Loucy (cell line): ENCODE measurements around the gene FAM200C.

ENCODE experiments used
- H2AFZ ChIP-seq: fragments of 200-600 bp; sonication (generic); 2 replicates; pipeline ENCODE4 v1.6.0; 2016; ENCODE audit warnings: antibody characterized with exemption, mild to moderate bottlenecking, low read length, moderate library complexity
- H3F3A ChIP-seq: fragments of 200-600 bp; 2 replicates; pipeline ENCODE4 v1.6.0; 2016; ENCODE audit warnings: antibody characterized with exemption, low read depth, mild to moderate bottlenecking
- H3K27me3 ChIP-seq: fragments of 200-600 bp; sonication (generic); 2 replicates; pipeline ENCODE4 v1.6.1; 2014; ENCODE audit warnings: low read length, mild to moderate bottlenecking; ENCODE audit not compliant: insufficient read depth, poor library complexity, severe bottlenecking
- H3K36me3 ChIP-seq: fragments of 200-600 bp; sonication (generic); 2 replicates; pipeline ENCODE4 v1.6.1; 2016; ENCODE audit warnings: low read length; ENCODE audit not compliant: insufficient read depth
- H3K4me1 ChIP-seq: fragments of 200-600 bp; sonication (generic); 2 replicates; pipeline ENCODE4 v1.5.1; 2014; ENCODE audit warnings: low read length, mild to moderate bottlenecking; ENCODE audit not compliant: insufficient read depth, poor library complexity, severe bottlenecking
- H3K4me2 ChIP-seq: fragments of 200-600 bp; sonication (generic); 2 replicates; pipeline ENCODE4 v1.6.0; 2014; ENCODE audit warnings: antibody characterized with exemption, low read length, low read depth, mild to moderate bottlenecking; ENCODE audit not compliant: poor library complexity, severe bottlenecking
- H3K4me3 ChIP-seq: fragments of 200-600 bp; sonication (generic); 2 replicates; pipeline ENCODE4 v1.5.1; 2014; ENCODE audit warnings: low read length, mild to moderate bottlenecking, mixed read lengths; ENCODE audit not compliant: poor library complexity, severe bottlenecking
- H3K79me2 ChIP-seq: fragments of 200-600 bp; sonication (generic); 2 replicates; pipeline ENCODE4 v1.6.1; 2014; ENCODE audit warnings: low read length; ENCODE audit not compliant: insufficient read depth
- H3K9ac ChIP-seq: fragments of 200-600 bp; sonication (generic); 2 replicates; pipeline ENCODE4 v1.6.0; 2014; ENCODE audit warnings: mild to moderate bottlenecking, low read depth, low read length, moderate library complexity; ENCODE audit not compliant: poor library complexity, severe bottlenecking
- H3K9me2 ChIP-seq: fragments of 200-600 bp; sonication (generic); replicated peaks from 2 replicates; pipeline ENCODE4 v1.6.1; 2016; ENCODE audit warnings: low read depth, low read length, mixed read lengths
- H3K9me3 ChIP-seq: fragments of 200-600 bp; sonication (generic); 2 replicates; pipeline ENCODE4 v1.6.1; 2014; ENCODE audit warnings: mild to moderate bottlenecking, antibody characterized with exemption, low read length, low read depth; ENCODE audit not compliant: insufficient read depth
- H4K20me1 ChIP-seq: fragments of 200-600 bp; sonication (generic); 2 replicates; pipeline ENCODE4 v1.6.0; 2014; ENCODE audit warnings: antibody characterized with exemption, low read length, mild to moderate bottlenecking; ENCODE audit not compliant: insufficient read depth, poor library complexity, severe bottlenecking
- CTCF ChIP-seq: fragments of 200-600 bp; sonication (generic); conservative IDR thresholded peaks from 2 replicates; pipeline ENCODE4 v1.5.1; 2014; ENCODE audit warnings: mild to moderate bottlenecking, antibody characterized with exemption, low read length
- EZH2phosphoT487 ChIP-seq: fragments of 200-600 bp; IDR thresholded peaks from 2 replicates; pipeline ENCODE4 v1.6.1; 2018; ENCODE audit warnings: antibody characterized with exemption, mild to moderate bottlenecking, moderate library complexity, borderline replicate concordance

Gene FAM200C

GRCh38 chr5:160445751-160446150 lies 45.9 kb upstream of the FAM200C start:
- no peaks in the 10 kb centered on the region for H3K9me2 ChIP-seq
- no peaks in the 10 kb centered on the region for H3F3A ChIP-seq
- no peaks in the 10 kb centered on the region for H3K27me3 ChIP-seq
- H3K9me3 ChIP-seq, result no peaks in the 10 kb centered on the region
- no peak overlapping the region for H2AFZ ChIP-seq
- TF ChIP-seq CTCF, result no peak
- no peak for TF ChIP-seq EZH2phosphoT487
- no peaks in the 10 kb centered on the region for H4K20me1 ChIP-seq
- H3K79me2 ChIP-seq, result no peaks in the 10 kb centered on the region
- no peaks in the 10 kb centered on the region for H3K36me3 ChIP-seq
- no peak overlapping the region for H3K4me2 ChIP-seq
- H3K4me3 ChIP-seq, result no peak overlapping the region
- H3K4me1 ChIP-seq, result peaks cover 10% of the 10 kb centered on the region
- H3K9ac ChIP-seq, result no peak overlapping the region

- Histone ChIP-seq H3K9me2 (no peaks in the 10 kb centered on the region), H3F3A (no peaks in the 10 kb centered on the region), H3K4me2 (no peak overlapping the region), H3K4me1 (peaks cover 11% of the 10 kb centered on the region), H3K36me3 (no peaks in the 10 kb centered on the region), H3K27me3 (no peaks in the 10 kb centered on the region), H3K4me3 (no peak overlapping the region), H3K9me3 (no peaks in the 10 kb centered on the region), H2AFZ (no peak overlapping the region), H3K9ac (no peak overlapping the region), H3K79me2 (no peaks in the 10 kb centered on the region), H4K20me1 (no peaks in the 10 kb centered on the region)
- TF ChIP-seq CTCF (no peak), EZH2phosphoT487 (no peak)
Measured at GRCh38 chr5:160445132-160445531, 45.3 kb upstream of the FAM200C start.

- H2AFZ ChIP-seq, result no peak overlapping the region
- H3K4me2 ChIP-seq, result no peak overlapping the region
- H3K36me3 ChIP-seq, result no peaks in the 10 kb centered on the region
- H3K9ac ChIP-seq, result no peak overlapping the region
- TF ChIP-seq EZH2phosphoT487 (no peak), CTCF (no peak)
- no peak overlapping the region for H3K4me3 ChIP-seq
- no peaks in the 10 kb centered on the region for H4K20me1 ChIP-seq
- H3K9me2 ChIP-seq, result no peaks in the 10 kb centered on the region
- no peaks in the 10 kb centered on the region for H3K79me2 ChIP-seq
- H3K4me1 ChIP-seq, result peaks cover 11% of the 10 kb centered on the region
- no peaks in the 10 kb centered on the region for H3K9me3 ChIP-seq
- H3F3A ChIP-seq, result no peaks in the 10 kb centered on the region
- H3K27me3 ChIP-seq, result no peaks in the 10 kb centered on the region
Measured at GRCh38 chr5:160444407-160444806, 44.6 kb upstream of the FAM200C start.
